Activated T-helper 9 cell treated with anti-CD3 and anti-CD28 coated beads, Interleukin-2, amount 50 U/mL, for 16 hours (primary cell): ENCODE results near the gene SPRR4.
"Not testable (repeated sequence)": the region's sequence is repeated elsewhere in the genome, so short reads cannot be mapped to it uniquely, and the experiment has no call there.

Experiments used
- DNase-seq: peaks from one replicate; pipeline ENCODE4 v3.0.0-alpha.2; 2020; ENCODE audit warnings: low read depth

Gene SPRR4

GRCh38 chr1:152967201-152967600, 3.2 kb upstream of the SPRR4 start:
- DNase-seq = no peak

- no peak for DNase-seq
Observed at GRCh38 chr1:152968248-152968647, 2.2 kb upstream of the SPRR4 start.

- no peak for DNase-seq
Observed at GRCh38 chr1:152969036-152969435, 1.4 kb upstream of the SPRR4 start.

GRCh38 chr1:152972196-152972886, 1.9 kb downstream of the SPRR4 start:
- DNase-seq = no peak

GRCh38 chr1:152976688-152977087, 6.2 kb downstream of the SPRR4 start:
- DNase-seq = no peak

DNA sequence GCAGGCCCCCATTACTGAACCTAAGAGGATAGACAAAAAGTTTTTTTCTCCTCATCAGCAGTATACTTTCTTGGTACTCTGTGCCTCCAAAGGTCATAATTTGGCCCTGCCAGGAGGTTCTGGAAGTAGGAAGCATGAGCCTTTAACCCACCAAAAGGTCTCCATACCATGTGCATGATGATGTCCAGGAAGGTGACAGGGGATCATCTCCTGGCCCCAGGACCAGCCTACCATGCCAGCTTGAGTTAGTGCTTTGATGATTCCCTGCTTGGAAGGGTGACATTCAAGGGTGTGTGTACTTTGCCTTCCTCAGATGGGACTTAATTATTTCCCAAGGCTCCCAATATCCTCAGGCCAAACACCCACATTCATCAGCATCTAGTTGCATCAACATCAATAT, 7.2 kb downstream of the SPRR4 start:
- no peak for DNase-seq

DNA sequence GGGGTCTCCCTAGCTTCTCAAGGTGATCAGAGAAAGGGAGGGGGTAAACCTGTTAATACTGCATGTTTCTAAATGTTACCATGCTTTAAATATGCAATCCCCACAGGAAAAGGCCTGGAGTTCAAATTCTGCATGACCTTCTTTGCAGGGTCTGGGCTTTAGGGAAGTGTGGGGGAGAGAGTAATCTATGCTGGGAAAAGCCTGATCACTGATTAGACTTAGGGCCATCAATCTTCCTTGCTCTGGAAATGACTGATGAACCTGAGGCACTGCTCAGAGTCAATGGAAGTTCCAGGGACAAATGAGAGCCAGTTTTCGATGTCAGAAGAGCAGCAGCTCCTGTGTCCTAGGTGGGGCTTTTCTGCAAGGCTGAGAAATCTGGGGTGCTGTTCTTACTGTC, 10.2 kb downstream of the SPRR4 start:
- no peak for DNase-seq

GRCh38 chr1:152981146-152981871, 10.9 kb downstream of the SPRR4 start:
- no peak for DNase-seq

GRCh38 chr1:152982076-152982475, 11.6 kb downstream of the SPRR4 start:
- no peak for DNase-seq

DNA sequence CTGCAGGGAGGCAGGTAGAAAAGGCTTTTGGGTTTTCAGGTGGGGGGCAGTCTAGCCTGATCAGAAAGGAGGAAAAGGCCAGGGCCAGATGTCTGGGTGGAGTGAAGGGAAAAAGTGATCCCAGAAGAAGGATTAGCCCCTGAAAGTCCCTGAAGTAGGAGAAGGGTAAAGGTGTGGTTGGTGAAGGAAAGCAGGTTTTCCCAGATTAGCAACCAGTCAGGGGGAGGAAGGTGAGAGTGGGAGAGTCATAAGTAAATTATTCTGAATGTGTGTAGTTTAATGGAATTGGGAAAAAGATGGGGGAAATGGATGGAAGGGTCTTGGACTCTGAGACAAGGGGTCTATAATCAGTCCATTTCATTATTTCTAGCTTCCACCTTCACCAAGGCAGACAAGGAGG, 12.8 kb downstream of the SPRR4 start:
- no peak for DNase-seq

DNA sequence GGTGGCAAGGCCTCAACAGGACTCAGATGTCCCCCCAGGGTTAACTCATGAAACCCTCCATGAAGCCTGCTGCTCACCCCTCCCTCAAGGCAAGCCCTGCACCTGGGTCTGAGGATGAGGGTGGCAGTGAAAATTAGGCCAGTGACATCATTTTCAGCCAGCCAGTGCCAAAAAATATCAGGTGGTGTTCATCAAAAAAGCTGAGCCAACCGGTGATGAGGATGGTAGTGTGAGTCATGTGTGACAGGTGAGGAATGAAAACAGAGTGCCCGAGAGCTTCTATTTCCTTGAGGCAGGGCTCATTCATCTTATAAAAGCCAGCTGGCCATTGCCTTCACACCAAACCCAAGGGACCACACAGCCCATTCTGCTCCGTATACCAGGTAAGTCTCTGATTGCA, 13.3 kb downstream of the SPRR4 start, which contains the start of gene SPRR1A:
Gene SPRR1A (plus strand): TSS at position 339 of the 400 bp plus-strand sequence. CDS start 1,150 bp downstream, outside the sequence.
- DNase-seq = no peak

DNA sequence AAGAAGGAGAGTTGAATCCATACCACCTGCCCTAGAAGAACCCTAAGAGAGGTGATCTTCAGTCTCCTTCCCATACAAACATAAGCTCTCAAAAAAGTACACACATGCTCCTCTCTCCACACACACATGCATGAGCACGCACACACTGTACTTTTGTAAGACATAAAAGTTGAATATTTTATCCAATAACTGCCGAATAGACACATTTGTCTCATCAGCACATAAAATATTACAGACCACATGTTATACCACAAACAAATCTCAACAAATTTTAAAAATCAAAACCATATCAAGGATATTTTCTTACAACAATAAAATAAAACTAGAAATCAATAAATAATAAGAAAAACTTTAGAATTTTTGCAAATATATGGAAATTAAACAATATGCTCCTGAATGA, 16.1 kb downstream of the SPRR4 start:
- DNase-seq = no peak

- DNase-seq = no peak
Observed at GRCh38 chr1:152993186-152993585, 22.7 kb downstream of the SPRR4 start.

DNA sequence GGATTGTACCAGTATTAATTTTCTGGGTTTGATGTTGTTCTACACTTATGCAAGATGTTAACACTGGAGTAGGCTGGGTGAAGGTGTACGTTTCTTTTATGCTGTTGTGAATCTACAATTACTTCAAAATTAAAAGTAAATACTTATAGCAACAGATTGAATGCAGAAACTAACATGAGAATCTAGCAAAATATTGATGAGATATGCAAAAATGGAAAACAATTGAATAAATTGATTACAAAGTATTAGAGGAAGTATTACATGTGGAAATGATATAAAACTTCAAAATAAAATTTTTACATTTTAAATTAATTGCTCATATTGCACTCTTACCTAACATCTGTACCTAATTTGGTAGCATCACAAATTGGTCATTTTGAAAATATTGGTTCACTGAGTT, 25.4 kb downstream of the SPRR4 start:
- no peak for DNase-seq

DNA sequence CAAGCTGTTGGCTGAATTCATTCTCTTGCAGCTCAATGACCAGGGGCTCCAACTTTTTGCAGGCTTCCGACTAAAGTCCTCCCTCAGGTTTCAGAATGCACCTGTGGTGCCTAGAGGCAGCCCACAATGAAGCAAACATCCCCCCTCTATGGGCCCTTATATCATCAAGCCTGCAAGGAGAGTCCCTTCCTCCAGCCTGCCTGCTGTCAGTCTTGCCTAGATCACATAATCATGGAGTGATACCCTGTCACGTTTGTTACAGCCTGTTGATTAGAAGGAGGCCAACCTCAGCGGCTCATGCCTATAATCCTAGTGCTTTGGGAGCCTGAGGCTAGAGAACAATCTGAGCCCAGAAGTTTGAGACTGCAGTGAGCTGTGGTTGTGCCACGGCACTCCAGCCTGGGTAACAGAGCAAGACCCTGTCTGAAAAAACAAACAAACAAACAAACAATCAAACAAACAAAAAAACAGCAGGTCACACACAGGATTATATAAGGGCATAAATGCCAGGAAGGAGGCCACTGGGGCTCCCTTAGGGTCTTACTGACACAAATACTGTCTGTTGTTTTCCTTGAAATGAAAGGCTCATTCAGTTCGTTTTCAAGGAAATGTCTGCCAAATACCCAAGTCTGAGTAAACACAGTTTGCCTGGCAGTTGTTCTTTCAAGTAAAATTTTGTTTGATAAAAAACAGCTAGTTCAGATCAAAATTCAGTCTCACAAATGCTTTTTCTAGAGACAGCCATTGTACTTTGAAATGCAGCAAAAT, 26.4 kb downstream of the SPRR4 start:
- DNase-seq = no peak

DNA sequence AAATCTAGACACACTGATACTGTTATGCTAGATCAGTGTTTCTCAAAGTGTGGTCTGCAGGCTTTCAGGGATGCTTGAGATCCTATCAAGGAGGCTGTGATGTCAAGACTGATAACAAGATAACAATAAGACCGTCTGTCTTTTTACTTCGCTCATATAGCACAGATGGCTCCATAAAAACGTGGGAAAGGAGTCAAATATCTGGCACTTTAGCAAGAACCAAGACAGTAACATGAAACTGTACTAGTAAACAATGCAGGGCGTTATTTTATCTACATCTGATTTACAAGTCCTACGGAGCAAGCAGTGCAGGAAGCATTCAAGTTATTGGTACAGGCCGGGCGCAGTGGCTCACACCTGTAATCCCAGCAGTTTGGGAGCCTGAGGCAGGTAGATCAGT, 27.5 kb downstream of the SPRR4 start:
- DNase-seq = no peak

- DNase-seq = no peak
Observed at GRCh38 chr1:152998476-152998875, 28.0 kb downstream of the SPRR4 start.

DNA sequence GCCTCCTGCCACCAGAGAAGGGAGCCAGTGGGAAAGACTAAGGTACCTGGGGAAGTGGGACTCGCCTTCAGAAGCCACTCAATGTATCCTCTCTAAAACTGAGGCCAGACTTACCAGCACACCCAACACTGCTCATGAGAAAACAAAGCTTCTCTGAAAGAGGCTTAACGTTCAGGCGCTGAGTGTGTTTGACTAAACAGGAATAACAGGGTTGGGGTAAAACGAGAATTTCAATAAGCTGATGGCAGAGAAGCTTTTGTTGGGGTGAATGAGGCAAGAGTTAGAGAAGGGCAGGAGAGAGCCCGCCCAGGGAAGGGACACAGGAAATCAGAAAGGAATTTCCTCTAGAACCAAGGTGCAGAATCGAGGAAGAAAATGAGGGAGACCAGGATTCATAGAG, 29.4 kb downstream of the SPRR4 start:
- DNase-seq = no peak

DNA sequence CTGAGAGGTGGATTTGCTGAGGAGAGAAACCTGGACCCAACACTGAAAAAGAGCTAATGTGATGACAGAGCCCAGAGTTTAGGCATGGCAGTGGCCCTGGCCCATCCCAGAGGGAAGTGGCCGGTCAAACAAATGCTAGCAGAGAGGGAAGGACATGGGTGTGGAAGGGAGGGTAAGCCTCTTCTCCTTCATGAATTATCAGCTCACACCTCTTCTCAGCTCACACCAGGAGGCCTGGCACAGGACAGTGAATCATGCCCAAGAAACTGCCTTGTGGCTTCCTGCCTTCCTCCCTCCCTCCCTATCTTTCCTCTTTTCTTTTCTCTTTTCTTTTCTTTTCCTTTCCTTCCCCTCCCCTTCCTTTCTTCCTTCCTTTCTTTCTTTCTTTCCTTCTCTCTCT, 29.8 kb downstream of the SPRR4 start:
- DNase-seq = no peak

GRCh38 chr1:153001382-153001781, 30.9 kb downstream of the SPRR4 start, which contains the start of gene SPRR3:
Gene SPRR3, plus strand, starts transcription at chr1:153001749. Its CDS starts 1,272 bp downstream, at chr1:153003021.
- no peak for DNase-seq

DNA sequence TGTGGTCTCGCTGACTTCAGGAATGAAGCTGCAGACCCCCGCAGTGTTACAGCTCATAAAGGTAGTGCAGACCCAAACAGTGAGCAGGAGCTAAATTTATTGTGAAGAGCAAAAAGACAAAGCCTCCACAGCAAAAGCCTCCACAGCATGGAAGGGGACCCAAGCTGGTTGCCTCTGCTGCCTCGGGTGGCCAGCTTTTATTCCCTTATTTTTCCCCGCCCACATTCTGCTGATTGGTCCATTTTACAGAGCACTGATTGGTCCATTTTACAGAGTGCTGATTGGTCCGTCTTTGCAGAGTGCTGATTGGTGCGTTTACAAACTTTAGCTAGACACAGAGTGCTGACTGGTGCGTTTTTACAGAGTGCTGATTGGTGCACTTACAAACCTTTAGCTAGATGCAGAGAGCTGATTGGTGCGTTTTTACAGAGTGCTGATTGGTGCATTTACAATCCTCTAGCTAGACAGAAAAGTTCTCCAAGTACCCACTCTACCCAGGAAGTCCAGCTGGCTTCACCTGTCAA, 40.8 kb downstream of the SPRR4 start:
- not testable (repeated sequence) for DNase-seq

GRCh38 chr1:153021829-153022228, 51.4 kb downstream of the SPRR4 start:
- DNase-seq = not testable (repeated sequence)
